ENCODE data around the gene CHRNB4.

GRCh38 chr15:78604420-78604819, 36.6 kb downstream of the CHRNB4 start:
- TF ChIP-seq POLR2AphosphoS5 (IDR thresholded peaks at IDR 0.05; ENCODE audit: low read depth, low read length): no peak
- TF ChIP-seq TAF1 (IDR thresholded peaks at IDR 0.05; ENCODE audit: borderline replicate concordance, low read depth, low read length): no peak
- no peak for TF ChIP-seq POLR2A (IDR thresholded peaks at IDR 0.05; ENCODE audit: low read depth, low read length)
